GM19239 (cell line): Measurements from ENCODE around the gene PROKR1.

Source experiments
- DNase-seq: peaks from one replicate; pipeline ENCODE4 v3.0.0; 2011; ENCODE audit warnings: low spot score; ENCODE audit not compliant: insufficient read length
- FAIRE-seq: peaks from 2 replicates; lab custom pipeline; 2011; peaks lifted over from hg19 to GRCh38; lab: Jason Lieb, UNC

The PROKR1 gene

DNA sequence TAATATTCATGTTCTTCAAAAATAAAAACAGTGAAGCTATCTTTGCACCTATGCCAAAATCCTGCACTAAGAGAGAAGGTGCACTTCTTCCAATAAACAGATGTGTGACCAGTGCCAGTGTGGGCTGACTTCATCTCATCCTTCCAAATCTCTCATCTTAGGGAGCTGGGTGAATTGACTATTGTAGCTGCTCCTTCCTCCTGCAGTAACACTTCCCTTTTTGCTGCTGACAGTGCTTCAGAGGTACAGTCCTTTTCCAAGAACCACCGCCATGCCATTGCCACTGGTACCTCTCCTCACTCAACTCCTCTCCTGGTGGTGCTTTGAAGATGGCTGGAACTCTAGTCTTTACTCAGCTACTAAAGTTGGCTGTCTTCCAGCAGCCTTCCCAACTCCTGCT is 49.1 kb downstream of the PROKR1 start:
- DNase-seq (no peak), FAIRE-seq (no peak)

DNA sequence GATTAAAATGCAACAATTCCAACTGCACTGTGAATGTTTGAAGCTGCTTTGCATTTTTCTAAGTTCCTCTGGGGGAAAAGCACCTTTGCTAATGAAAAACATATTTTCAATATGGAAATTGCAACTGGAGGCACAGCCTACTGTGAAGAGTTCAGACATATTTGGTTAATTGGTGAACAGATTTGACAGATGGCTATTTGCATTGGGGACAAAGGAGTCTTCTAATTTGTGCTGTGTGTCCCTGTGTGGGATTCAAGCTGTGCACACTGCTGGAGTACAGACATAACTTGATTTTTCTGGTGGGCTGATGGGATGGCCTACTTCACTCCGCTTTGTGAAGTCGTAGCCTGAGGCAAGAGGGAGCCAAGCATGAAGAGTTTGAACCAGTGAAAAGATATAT is 50.6 kb downstream of the PROKR1 start:
- DNase-seq (no peak), FAIRE-seq (no peak)

DNA sequence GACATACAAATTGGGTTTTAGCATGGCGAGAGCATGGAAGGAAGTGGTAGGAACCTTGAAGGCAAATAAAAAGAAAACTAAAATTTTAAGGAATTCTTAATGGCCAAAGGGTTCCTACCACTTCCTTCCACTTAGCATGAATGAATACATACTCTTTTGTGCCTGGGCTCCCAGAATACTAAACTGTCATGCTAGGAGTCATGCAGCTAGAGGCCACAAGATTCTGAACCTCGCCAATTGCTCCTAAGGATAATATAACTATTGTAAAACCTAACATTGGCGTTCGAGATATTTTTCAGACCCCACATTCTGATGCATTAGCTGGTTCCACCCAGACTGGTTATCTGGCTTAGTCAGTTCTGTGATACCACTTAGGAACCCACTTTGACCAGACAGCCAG is 52.6 kb downstream of the PROKR1 start:
- no peak for FAIRE-seq
- DNase-seq, result no peak

DNA sequence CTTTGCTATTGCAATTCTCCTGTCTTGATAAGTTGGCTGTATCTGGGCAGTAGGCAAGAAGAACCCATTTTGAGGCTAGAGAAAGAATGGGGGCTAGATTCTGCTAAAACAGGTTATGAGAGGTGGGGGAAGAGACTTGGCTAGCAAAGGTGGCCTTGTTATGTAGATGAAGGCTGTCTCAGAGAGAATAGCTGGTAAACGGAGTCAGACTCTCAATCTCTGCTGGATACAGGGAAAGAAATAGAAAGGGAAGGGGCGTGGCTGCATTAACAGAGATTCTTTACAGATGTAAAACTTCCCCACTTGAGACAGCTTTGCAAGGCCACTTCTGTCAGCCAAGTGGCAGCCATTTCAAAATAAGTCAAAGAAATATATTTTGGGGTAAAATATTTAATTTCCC is 53.2 kb downstream of the PROKR1 start:
- no peak for DNase-seq
- FAIRE-seq, result no peak

DNA sequence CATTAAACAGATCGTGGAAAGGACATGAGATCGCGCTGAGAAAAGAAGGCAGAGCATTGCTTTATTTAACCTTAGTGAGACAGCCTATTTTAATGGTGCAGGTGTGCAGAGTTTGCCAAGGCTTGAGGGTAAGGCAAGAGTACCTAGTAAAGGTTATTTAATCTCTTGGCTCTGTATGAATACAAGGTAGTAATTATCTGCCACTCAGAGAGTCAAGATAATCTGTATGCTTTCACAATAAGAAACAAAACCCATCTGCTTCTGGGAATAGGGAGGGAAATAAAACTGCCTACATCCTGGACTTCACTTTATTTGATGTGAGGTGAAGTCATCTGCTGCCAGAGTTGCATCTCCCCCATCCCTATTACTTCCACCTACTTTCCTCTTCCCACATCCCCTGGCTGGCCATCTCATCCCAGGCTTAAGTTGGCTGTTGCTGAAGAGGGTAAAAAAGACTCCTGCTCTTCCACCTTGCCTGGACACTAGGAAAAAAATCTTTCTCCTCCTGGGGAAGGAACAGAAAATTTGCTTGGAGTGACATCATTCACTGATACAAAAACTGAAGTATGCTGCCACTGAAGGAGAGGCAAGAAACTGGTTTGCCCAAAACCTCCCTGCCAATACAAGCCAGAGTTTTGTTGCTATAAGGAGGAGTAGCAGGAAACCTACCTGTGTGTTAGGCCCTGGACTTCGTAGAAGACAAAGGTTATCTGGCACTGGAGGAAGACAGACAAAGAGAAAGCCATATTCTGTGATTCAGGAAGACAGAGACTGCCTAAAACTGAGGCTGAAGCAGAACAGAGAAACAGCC is 55.4 kb downstream of the PROKR1 start:
- FAIRE-seq (no peak), DNase-seq (no peak)

DNA sequence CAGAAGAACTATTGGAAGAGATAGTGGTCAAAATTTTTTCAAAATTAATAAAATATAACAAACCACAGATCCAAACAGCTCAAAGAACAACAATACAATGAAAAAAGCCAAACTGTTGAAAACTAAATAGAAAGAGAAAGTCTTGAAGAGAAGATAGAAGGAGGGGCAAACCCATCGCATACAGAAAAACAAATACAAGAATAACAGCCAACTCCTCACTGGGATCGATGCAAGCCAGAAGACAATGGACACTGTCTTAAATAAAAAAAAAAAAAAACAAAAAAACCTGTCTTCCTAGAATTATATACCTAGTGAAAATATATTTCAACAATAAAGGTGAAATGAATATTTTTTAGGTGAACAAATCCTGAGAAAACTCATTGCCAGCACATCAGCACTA is 57.2 kb downstream of the PROKR1 start:
- FAIRE-seq, result no peak
- DNase-seq, result no peak

DNA sequence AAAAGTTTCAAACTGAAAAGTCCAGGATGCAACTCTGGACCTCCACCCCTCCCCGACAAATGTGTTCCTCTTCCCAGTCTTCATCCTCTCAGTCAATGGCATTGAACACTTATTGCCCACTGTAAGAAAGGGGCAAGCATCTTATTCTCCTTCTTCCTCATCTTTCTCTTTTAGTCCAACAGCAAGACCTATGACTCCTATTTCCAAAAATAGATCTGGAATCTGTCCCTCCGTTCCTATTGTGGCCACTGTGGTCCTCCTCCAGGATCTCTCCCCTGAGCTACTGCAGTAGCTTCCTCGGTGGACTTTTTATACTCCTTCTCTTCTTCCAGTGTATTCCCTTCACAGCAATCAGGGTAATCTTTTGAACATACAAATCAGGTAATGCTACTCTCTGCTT is 63.3 kb downstream of the PROKR1 start:
- DNase-seq (no peak), FAIRE-seq (no peak)
